Endothelial cell of umbilical vein (primary cell): ENCODE results near the gene ACOX3. TPM values are rescaled to one million over a fixed set of nuclear protein-coding genes. Genes with fewer than 3 reads are reported as not detected.

ENCODE experiments used
- BruUV-seq: library from RNA; stranded (reverse); fragments of 400-500 nt; replicated peaks from 2 replicates; lab custom pipeline; 2021; lab: Mats Ljungman, UMichigan
- CTCF ChIA-PET: fragments of 300-600, 350-600 bp; sonication (Branson Sonifier 250); formaldehyde crosslinking; loops from one replicate; lab custom pipeline; 2021; ENCODE audit warnings: antibody characterized with exemption, inconsistent platforms; lab: Charles Lee
- POLR2A ChIA-PET: fragments of 300-600, 350-600 bp; sonication (Branson Sonifier 250); formaldehyde crosslinking; loops from one replicate; lab custom pipeline; 2021; ENCODE audit warnings: antibody characterized with exemption, inconsistent platforms; lab: Charles Lee
- DNase-seq: peaks from one replicate; pipeline ENCODE4 v3.0.0-alpha.2; 2011; ENCODE audit warnings: low read depth, low spot score
- FAIRE-seq: peaks from 2 replicates; lab custom pipeline; 2011; peaks lifted over from hg19 to GRCh38; lab: Jason Lieb, UNC
- H2AFZ ChIP-seq: 2 replicates; pipeline ENCODE4 v1.6.0; 2012; ENCODE audit warnings: low read depth, low read length, control low read depth, inconsistent platforms
- H3K27ac ChIP-seq: 2 replicates; pipeline ENCODE4 v1.5.1; 2011; ENCODE audit warnings: low read depth, mild to moderate bottlenecking, control low read depth, low read length, moderate library complexity; ENCODE audit not compliant: insufficient read depth
- H3K27me3 ChIP-seq, 2 experiments: 2 replicates each; pipeline versions ENCODE4 v1.6.0 to v1.6.1; 2011; ENCODE audit warnings: low read length in 2 of 2, mixed read lengths in 1 of 2; ENCODE audit not compliant: control insufficient read depth in 2 of 2, insufficient read depth in 2 of 2
- H3K36me3 ChIP-seq, 2 experiments: 2 replicates in 1 of 2; 3 replicates in 1 of 2; pipeline ENCODE4 v1.5.1; 2011; ENCODE audit warnings: low read length in 2 of 2, mild to moderate bottlenecking in 1 of 2, moderate library complexity in 1 of 2; ENCODE audit not compliant: control insufficient read depth in 2 of 2, insufficient read depth in 2 of 2; ENCODE audit errors: extremely low read depth in 1 of 2
- H3K4me1 ChIP-seq: 3 replicates; pipeline ENCODE4 v1.5.1; 2011; ENCODE audit warnings: mild to moderate bottlenecking, low read length; ENCODE audit not compliant: control insufficient read depth, insufficient read depth; ENCODE audit errors: extremely low read depth
- H3K4me2 ChIP-seq: 2 replicates; pipeline ENCODE4 v1.6.1; 2011; ENCODE audit warnings: low read length, control low read depth, mixed read lengths; ENCODE audit not compliant: insufficient read depth
- H3K4me3 ChIP-seq, 3 experiments: fragments of 200-600 bp in 1 of 3; sonication (generic), shearing (Covaris generic) in 1 of 3; replicated peaks in 1 of 3; 2 replicates each; pipeline ENCODE4 v1.5.1; 2011 to 2016; ENCODE audit warnings: control low read depth in 3 of 3, low read length in 3 of 3, mild to moderate bottlenecking in 2 of 3, inconsistent platforms in 1 of 3, low read depth in 1 of 3, moderate library complexity in 1 of 3; ENCODE audit not compliant: insufficient read depth in 1 of 3
- H3K79me2 ChIP-seq: 2 replicates; pipeline ENCODE4 v1.6.0; 2012; ENCODE audit warnings: low read length, inconsistent platforms; ENCODE audit not compliant: control insufficient read depth, insufficient read depth
- H3K9ac ChIP-seq: replicated peaks from 2 replicates; pipeline ENCODE3; 2011; ENCODE audit warnings: low read length, control low read depth; ENCODE audit not compliant: insufficient read depth; ENCODE audit errors: extremely low read depth
- H3K9me1 ChIP-seq: replicated peaks from 3 replicates; pipeline ENCODE4 v1.6.0; 2011; ENCODE audit warnings: mild to moderate bottlenecking, low read length; ENCODE audit not compliant: control insufficient read depth, insufficient read depth; ENCODE audit errors: extremely low read depth
- H3K9me3 ChIP-seq: replicated peaks from 2 replicates; pipeline ENCODE4 v1.5.1; 2012; ENCODE audit warnings: low read length, inconsistent platforms; ENCODE audit not compliant: control insufficient read depth, insufficient read depth
- H4K20me1 ChIP-seq: replicated peaks from 2 replicates; pipeline ENCODE3; 2011; ENCODE audit warnings: mild to moderate bottlenecking, low read length; ENCODE audit not compliant: control insufficient read depth, insufficient read depth; ENCODE audit errors: extremely low read depth
- CTCF ChIP-seq, 2 donors: IDR thresholded peaks; 1 replicate in 1 of 2; 2 replicates in 1 of 2; pipeline ENCODE4 v1.5.1; 2011; ENCODE audit warnings: low read length in 2 of 2, mild to moderate bottlenecking in 2 of 2, moderate library complexity in 2 of 2, control low read depth in 1 of 2, inconsistent platforms in 1 of 2, low read depth in 1 of 2; ENCODE audit not compliant: insufficient read depth in 1 of 2; ENCODE audit errors: extremely low read depth in 1 of 2
- EZH2 ChIP-seq: IDR thresholded peaks from 2 replicates; pipeline ENCODE4 v1.6.1; 2012; ENCODE audit warnings: borderline replicate concordance, low read depth, mild to moderate bottlenecking, moderate library complexity, low read length, inconsistent platforms; ENCODE audit not compliant: severe bottlenecking
- FOS ChIP-seq: IDR thresholded peaks from 2 replicates; pipeline ENCODE4 v1.6.1; 2011; ENCODE audit warnings: mild to moderate bottlenecking, low read length, moderate library complexity, borderline replicate concordance; ENCODE audit not compliant: insufficient read depth
- GATA2 ChIP-seq: IDR thresholded peaks from 2 replicates; pipeline ENCODE4 v1.7.0; 2011; ENCODE audit warnings: low read depth, mild to moderate bottlenecking, moderate library complexity, mixed read lengths, low read length; ENCODE audit not compliant: insufficient read length, insufficient read depth
- JUN ChIP-seq: IDR thresholded peaks from 2 replicates; pipeline ENCODE4 v1.6.1; 2011; ENCODE audit warnings: borderline replicate concordance, low read depth; ENCODE audit not compliant: insufficient read length, insufficient read depth
- MAX ChIP-seq: IDR thresholded peaks from 2 replicates; pipeline ENCODE4 v1.6.1; 2011; ENCODE audit not compliant: insufficient read depth, insufficient read length
- MYC ChIP-seq: IDR thresholded peaks from one replicate; pipeline ENCODE4 v1.6.1; 2011; ENCODE audit warnings: mild to moderate bottlenecking, low read depth, low read length
- POLR2A ChIP-seq: IDR thresholded peaks from 2 replicates; pipeline ENCODE4 v1.6.1; 2012; ENCODE audit warnings: low read depth, mild to moderate bottlenecking, control low read depth, low read length
- POLR2AphosphoS5 ChIP-seq: IDR thresholded peaks from 2 replicates; pipeline ENCODE4 v1.6.1; 2012; ENCODE audit warnings: low read depth, mild to moderate bottlenecking, control low read depth, low read length, moderate library complexity; ENCODE audit not compliant: insufficient read depth
- dilution Hi-C: fragments of 300-500 bp; cut with MboI; formaldehyde crosslinking; loops from one replicate; pipeline ENCODE4 v1.15.0; 2019; ENCODE audit warnings: low sequenced_read_pairs; ENCODE audit not compliant: extremely low pct_ligation_motif_present
- intact Hi-C: fragments of 100-400 bp; cut with micrococcal nuclease; formaldehyde crosslinking; loops from one replicate; pipeline ENCODE4 v1.10.0; 2022
- polyA plus RNA-seq, 4 experiments: library from polyadenylated mRNA; depleted of rRNA in 3 of 4; stranded (reverse) in 3 of 4; unstranded in 1 of 4; fragments of >200 nt; gene quantifications; 2 replicates each; pipeline versions ENCODE4 v1.2.1 to v1.2.3, GENCODE V29; 2011 to 2012; ENCODE audit warnings: missing spikeins in 1 of 4
- total RNA-seq: library from RNA; stranded (reverse); gene quantifications from 2 replicates; pipeline ENCODE4 v1.2.3, GENCODE V29; 2021

ACOX3 gene
- total and polyA plus RNA-seq, 2 donors (not counting 3 experiments of a cell fraction or from before 2014, with no cell fraction given) = 13.0 to 26.3 TPM

DNA sequence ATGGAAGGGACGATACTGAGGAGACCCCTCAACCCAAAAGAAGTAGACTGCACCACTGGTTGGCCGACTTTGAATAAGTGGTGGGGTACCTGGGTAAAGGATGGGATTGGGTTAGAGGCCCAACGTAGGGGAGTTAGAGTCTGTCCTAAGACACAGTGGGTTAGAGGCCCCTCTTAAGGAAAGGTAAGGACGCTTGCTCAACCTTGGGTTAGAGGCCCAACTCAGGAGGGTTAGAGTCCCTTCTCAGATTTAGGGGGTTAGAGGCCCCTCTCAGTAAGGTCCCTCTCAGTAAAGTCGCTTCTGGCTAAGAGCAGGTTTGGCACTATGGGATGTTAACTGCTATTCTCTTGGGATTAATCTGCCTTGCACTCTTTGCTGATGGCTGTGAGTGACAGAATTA, 81.3 kb downstream of the ACOX3 start:
- H3K4me2 ChIP-seq = no peak overlapping the region
- H3K9ac ChIP-seq = no peak overlapping the region
- no peak overlapping the region for H3K4me3 ChIP-seq
- FAIRE-seq (no peak), DNase-seq (no peak)
- H3K36me3 ChIP-seq = no peaks in the 10 kb centered on the region
- no peak overlapping the region for H2AFZ ChIP-seq
- BruUV-seq = no TSS peak
- H3K27ac ChIP-seq = no peak overlapping the region
- no peaks in the 10 kb centered on the region for H3K9me3 ChIP-seq
- H3K27me3 ChIP-seq = peaks cover 5 to 9% of the 10 kb centered on the region in 2 experiments
- H3K79me2 ChIP-seq = no peaks in the 10 kb centered on the region
- intact Hi-C loops = no loop called here
- no peaks in the 10 kb centered on the region for H4K20me1 ChIP-seq
- dilution Hi-C loops = no loop called here
- POLR2A ChIA-PET = no interaction called here
- CTCF ChIA-PET = no interaction called here
- H3K9me1 ChIP-seq = no peaks in the 10 kb centered on the region
- H3K4me1 ChIP-seq = peaks cover 3% of the 10 kb centered on the region
- TF ChIP-seq MYC (no peak), JUN (no peak), CTCF (IDR thresholded peaks at IDR 0.05; ENCODE audit: extremely low read depth in 1 of 2, insufficient read depth in 1 of 2, low read depth in 1 of 2, low read length in 2 of 2) (no peak), POLR2AphosphoS5 (no peak), POLR2A (no peak), FOS (no peak), EZH2 (no peak), MAX (no peak), GATA2 (no peak)
